KBM-7 (cell line): ENCODE measurements around the gene SLCO2B1.

Source experiments
- DNase-seq: peaks from one replicate; pipeline ENCODE4 v3.0.0-alpha.2; 2015
- in situ Hi-C: fragments of 300-500 bp; cut with MboI; formaldehyde crosslinking; loops from 2 replicates; pipeline ENCODE4 v1.14.3; 2020; ENCODE audit warnings: low sequenced_read_pairs, low pct_unique_long_range_greater_than_20kb, mixed read lengths

The SLCO2B1 gene

GRCh38 chr11:75185866-75186265 is 35.0 kb downstream of the SLCO2B1 start:
- in situ Hi-C loops = no loop called here
- no peak for DNase-seq

GRCh38 chr11:75186999-75187398 is 36.1 kb downstream of the SLCO2B1 start:
- no peak for DNase-seq
- in situ Hi-C loops = no loop called here

- no peak for DNase-seq
- in situ Hi-C loops = no loop called here
These were observed 37.8 kb downstream of the SLCO2B1 start for GRCh38 chr11:75188671-75189070.

GRCh38 chr11:75189108-75189507 is 38.2 kb downstream of the SLCO2B1 start:
- in situ Hi-C loops = no loop called here

GRCh38 chr11:75189911-75190310 is 39.0 kb downstream of the SLCO2B1 start:
- in situ Hi-C loops = no loop called here
- DNase-seq = no peak

More at GRCh38 chr11:75189108-75189507, 38.2 kb downstream of the SLCO2B1 start:
- no peak for DNase-seq

- in situ Hi-C loops = no loop called here
- no peak for DNase-seq
These were observed 39.9 kb downstream of the SLCO2B1 start for GRCh38 chr11:75190652-75191329.

GRCh38 chr11:75191330-75191717 is 40.4 kb downstream of the SLCO2B1 start:
- in situ Hi-C loops = no loop called here
- no peak for DNase-seq

GRCh38 chr11:75193271-75193670 is 42.4 kb downstream of the SLCO2B1 start:
- no peak for DNase-seq
- in situ Hi-C loops = no loop called here

- in situ Hi-C loops = no loop called here
- DNase-seq = no peak
These were observed 42.8 kb downstream of the SLCO2B1 start for GRCh38 chr11:75193711-75194110.

GRCh38 chr11:75194147-75194546 is 43.2 kb downstream of the SLCO2B1 start:
- no peak for DNase-seq
- in situ Hi-C loops = no loop called here

- peak; percentile 9 for DNase-seq
- in situ Hi-C loops = no loop called here
These were observed 44.5 kb downstream of the SLCO2B1 start for GRCh38 chr11:75195167-75195962.

- no peak for DNase-seq
- in situ Hi-C loops = no loop called here
These were observed 45.5 kb downstream of the SLCO2B1 start for GRCh38 chr11:75196426-75196825.

- in situ Hi-C loops = no loop called here
- no peak for DNase-seq
These were observed 46.8 kb downstream of the SLCO2B1 start for GRCh38 chr11:75197512-75198277.

GRCh38 chr11:75198278-75198973 is 47.5 kb downstream of the SLCO2B1 start:
- no peak for DNase-seq
- in situ Hi-C loops = no loop called here

GRCh38 chr11:75199412-75199955 is 48.6 kb downstream of the SLCO2B1 start:
- in situ Hi-C loops = no loop called here

GRCh38 chr11:75200051-75200450 is 49.1 kb downstream of the SLCO2B1 start:
- in situ Hi-C loops = no loop called here
- no peak for DNase-seq

More at GRCh38 chr11:75199412-75199955, 48.6 kb downstream of the SLCO2B1 start:
- no peak for DNase-seq

GRCh38 chr11:75200531-75200930 is 49.6 kb downstream of the SLCO2B1 start:
- DNase-seq = no peak
- in situ Hi-C loops = no loop called here

GRCh38 chr11:75201771-75202170 is 50.9 kb downstream of the SLCO2B1 start:
- in situ Hi-C loops = no loop called here
- no peak for DNase-seq

GRCh38 chr11:75202195-75202594 is 51.3 kb downstream of the SLCO2B1 start:
- no peak for DNase-seq
- in situ Hi-C loops = no loop called here
